WERI-Rb-1 (cell line): Measurements from ENCODE around the gene ADCY2.

Experiments used
- DNase-seq: peaks from one replicate; pipeline ENCODE4 v3.0.0-alpha.2; 2020
- H3K27ac ChIP-seq: fragments of 250-450 bp; sonication (Bioruptor Pico); 2 replicates; pipeline ENCODE4 v1.5.1; 2020; ENCODE audit warnings: mild to moderate bottlenecking, moderate library complexity
- H3K27me3 ChIP-seq: fragments of 250-450 bp; sonication (Bioruptor Pico); 2 replicates; pipeline ENCODE4 v1.5.1; 2021; ENCODE audit warnings: mild to moderate bottlenecking, low read depth, moderate library complexity; ENCODE audit not compliant: insufficient read depth, severe bottlenecking
- H3K36me3 ChIP-seq: fragments of 250-450 bp; sonication (Bioruptor Pico); 2 replicates; pipeline ENCODE4 v1.5.1; 2020; ENCODE audit warnings: mild to moderate bottlenecking, moderate library complexity
- H3K4me3 ChIP-seq: 2 replicates; pipeline ENCODE4 v1.5.1; 2011; ENCODE audit warnings: low read depth, mild to moderate bottlenecking, control low read depth, low read length
- H3K9me3 ChIP-seq: fragments of 250-450 bp; sonication (Bioruptor Pico); 2 replicates; pipeline ENCODE4 v1.5.1; 2021; ENCODE audit warnings: mild to moderate bottlenecking, moderate library complexity; ENCODE audit not compliant: severe bottlenecking
- TF ChIP-seq, protein P1 (sequence below): IDR thresholded peaks from 2 replicates; pipeline ENCODE4 v1.5.1; 2011; ENCODE audit warnings: low read depth, mild to moderate bottlenecking, control low read depth, inconsistent platforms, low read length

The ADCY2 gene

GRCh38 chr5:7754490-7754889 lies 358.6 kb downstream of the ADCY2 start:
- no peak overlapping the region for H3K4me3 ChIP-seq
- no peak overlapping the region for H3K27ac ChIP-seq
- H3K9me3 ChIP-seq = no peaks in the 10 kb centered on the region
- H3K36me3 ChIP-seq = peaks cover 12% of the 10 kb centered on the region
- H3K27me3 ChIP-seq = no peaks in the 10 kb centered on the region
- no peak for DNase-seq
- TF ChIP-seq, protein P1, sequence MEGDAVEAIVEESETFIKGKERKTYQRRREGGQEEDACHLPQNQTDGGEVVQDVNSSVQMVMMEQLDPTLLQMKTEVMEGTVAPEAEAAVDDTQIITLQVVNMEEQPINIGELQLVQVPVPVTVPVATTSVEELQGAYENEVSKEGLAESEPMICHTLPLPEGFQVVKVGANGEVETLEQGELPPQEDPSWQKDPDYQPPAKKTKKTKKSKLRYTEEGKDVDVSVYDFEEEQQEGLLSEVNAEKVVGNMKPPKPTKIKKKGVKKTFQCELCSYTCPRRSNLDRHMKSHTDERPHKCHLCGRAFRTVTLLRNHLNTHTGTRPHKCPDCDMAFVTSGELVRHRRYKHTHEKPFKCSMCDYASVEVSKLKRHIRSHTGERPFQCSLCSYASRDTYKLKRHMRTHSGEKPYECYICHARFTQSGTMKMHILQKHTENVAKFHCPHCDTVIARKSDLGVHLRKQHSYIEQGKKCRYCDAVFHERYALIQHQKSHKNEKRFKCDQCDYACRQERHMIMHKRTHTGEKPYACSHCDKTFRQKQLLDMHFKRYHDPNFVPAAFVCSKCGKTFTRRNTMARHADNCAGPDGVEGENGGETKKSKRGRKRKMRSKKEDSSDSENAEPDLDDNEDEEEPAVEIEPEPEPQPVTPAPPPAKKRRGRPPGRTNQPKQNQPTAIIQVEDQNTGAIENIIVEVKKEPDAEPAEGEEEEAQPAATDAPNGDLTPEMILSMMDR = no peak

GRCh38 chr5:7754997-7755596 lies 359.2 kb downstream of the ADCY2 start:
- Histone ChIP-seq H3K9me3 (no peaks in the 10 kb centered on the region), H3K4me3 (no peak overlapping the region), H3K27me3 (no peaks in the 10 kb centered on the region), H3K27ac (no peak overlapping the region), H3K36me3 (peaks cover 12% of the 10 kb centered on the region)
- TF ChIP-seq, protein P1 = peak; percentile 98
- DNase-seq = peak; percentile 87

DNA sequence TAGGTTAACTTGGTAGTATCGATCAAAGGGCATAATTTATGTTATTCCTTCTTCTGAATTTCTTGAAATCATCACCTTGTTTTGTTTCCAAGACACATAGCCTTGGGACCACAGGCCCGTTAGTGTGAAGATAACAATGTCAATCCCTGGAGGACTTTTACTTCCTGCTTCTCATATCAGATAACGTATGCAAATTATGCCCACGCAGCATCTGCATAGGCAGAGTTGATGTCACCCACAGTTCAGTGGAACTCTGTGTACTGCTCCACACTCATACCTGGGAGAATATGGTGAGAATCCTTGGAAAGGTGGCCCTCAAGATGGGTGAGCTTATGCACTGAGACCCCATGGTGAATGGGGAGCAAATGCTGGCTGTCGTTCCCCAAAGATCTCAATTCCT lies 360.0 kb downstream of the ADCY2 start:
- H3K27ac ChIP-seq = no peak overlapping the region
- no peak overlapping the region for H3K4me3 ChIP-seq
- H3K27me3 ChIP-seq = no peaks in the 10 kb centered on the region
- peaks cover 12% of the 10 kb centered on the region for H3K36me3 ChIP-seq
- TF ChIP-seq, protein P1 = no peak
- no peak for DNase-seq
- no peaks in the 10 kb centered on the region for H3K9me3 ChIP-seq

DNA sequence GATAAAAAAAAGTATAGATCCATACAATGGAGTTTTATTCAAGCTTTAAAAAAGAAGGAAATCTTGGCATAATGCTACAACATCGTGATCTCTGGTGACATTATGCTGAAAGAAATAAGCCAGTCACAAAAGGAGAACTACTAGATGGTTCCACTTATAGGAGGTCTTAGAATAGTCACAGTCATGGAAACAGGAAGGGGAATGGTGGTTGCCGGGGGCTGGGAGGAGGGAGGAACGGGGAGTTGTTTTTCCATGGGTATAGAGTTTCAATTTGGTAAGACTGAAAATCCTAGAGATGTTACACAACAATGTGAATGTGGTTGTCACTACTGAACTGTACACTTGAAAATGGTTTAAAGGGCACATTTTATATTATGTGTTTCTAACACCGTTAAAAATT lies 360.5 kb downstream of the ADCY2 start:
- no peaks in the 10 kb centered on the region for H3K27me3 ChIP-seq
- no peaks in the 10 kb centered on the region for H3K9me3 ChIP-seq
- TF ChIP-seq, protein P1 = no peak
- H3K27ac ChIP-seq = no peak overlapping the region
- H3K4me3 ChIP-seq = no peak overlapping the region
- peaks cover 12% of the 10 kb centered on the region for H3K36me3 ChIP-seq
- DNase-seq = no peak

DNA sequence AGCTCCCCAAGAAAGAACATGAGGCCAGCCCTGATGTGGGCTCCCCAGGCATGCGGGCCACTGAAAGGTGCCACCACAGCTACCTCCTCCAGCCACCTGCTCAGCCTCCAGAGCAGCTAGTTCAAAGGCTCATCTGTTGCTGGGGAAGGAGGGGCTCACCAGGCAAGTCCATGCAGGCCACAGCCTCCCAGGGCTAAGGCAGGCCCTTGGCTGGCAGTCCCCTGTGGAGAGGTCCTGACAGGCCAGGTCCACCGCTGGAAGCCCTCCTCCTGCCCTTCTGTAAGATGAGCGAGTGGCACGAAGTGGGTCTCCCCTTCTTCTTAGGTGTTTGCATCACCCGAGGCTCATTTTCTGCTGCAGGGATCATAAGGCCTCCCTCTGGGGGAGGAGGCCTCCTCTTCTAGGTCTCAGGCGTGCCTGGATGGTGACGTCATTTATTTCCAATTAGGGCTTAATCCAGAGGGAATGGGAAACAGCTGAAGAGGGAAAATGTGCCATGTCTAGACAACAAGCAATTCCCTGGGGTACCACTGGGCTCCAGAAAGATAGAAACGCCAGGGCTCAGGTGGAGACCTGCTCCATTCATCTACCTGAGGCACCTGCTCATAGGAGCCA lies 363.4 kb downstream of the ADCY2 start:
- TF ChIP-seq, protein P1 = no peak
- H3K36me3 ChIP-seq = peaks cover 8% of the 10 kb centered on the region
- peak; percentile 44 for DNase-seq

More for the DNA sequence above, 363.4 kb downstream of the ADCY2 start:
- Histone ChIP-seq H3K9me3 (no peaks in the 10 kb centered on the region), H3K4me3 (no peak overlapping the region), H3K27ac (no peak overlapping the region), H3K27me3 (no peaks in the 10 kb centered on the region)
